ENCODE data around the gene RPS10.
A peak's percentile ranks its signal among the peaks of the same experiment; 100 is the strongest.

Gene RPS10

DNA sequence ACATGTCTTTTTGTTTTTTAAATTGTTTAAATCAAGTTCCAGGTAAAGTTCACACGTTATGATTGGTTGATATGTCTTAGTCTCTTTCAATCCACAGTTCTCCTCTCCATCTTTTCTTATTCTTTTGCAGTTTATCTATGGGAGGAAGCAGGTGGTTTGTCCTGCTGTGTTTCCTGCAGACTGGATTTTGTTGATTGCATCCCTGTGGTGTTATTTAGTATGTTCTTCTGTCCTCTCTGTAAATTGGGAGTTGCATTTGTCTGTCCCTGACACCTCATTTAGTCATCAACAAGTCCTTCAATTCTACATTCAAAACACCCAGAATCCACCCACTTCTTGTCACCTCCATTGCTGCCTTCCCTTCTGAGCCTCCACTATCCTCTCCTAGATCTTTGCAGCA, 48.1 kb upstream of the RPS10 start:
- no peaks in the 10 kb centered on the region for H4K20me1 ChIP-seq (ENCODE audit: insufficient read depth, low read length)
- no peak overlapping the region for H3K9ac ChIP-seq (ENCODE audit: low read length)
- H3K27ac ChIP-seq (ENCODE audit: low read depth, low read length, poor library complexity, severe bottlenecking): no peak overlapping the region
- H3K79me2 ChIP-seq (ENCODE audit: insufficient read depth, low read length): no peaks in the 10 kb centered on the region
- H3K4me3 ChIP-seq (ENCODE audit: low read depth, low read length, poor library complexity, severe bottlenecking): no peak overlapping the region
- H3F3A ChIP-seq (ENCODE audit: insufficient read depth, low read length): no peaks in the 10 kb centered on the region
- H3K4me2 ChIP-seq (ENCODE audit: low read length): no peak overlapping the region
- peaks cover under 1% of the 10 kb centered on the region for H3K4me1 ChIP-seq (ENCODE audit: insufficient read depth, low read length, severe bottlenecking)
- no peaks in the 10 kb centered on the region for H3K9me3 ChIP-seq (ENCODE audit: low read length)
- 0 out of 2 replicates have a peak, but pooled peaks cover 7% of the 10 kb centered on the region for H3K27me3 ChIP-seq (ENCODE audit: insufficient read depth, low read length)
- no peaks in the 10 kb centered on the region for H3K36me3 ChIP-seq (ENCODE audit: insufficient read depth, low read length)
- TF ChIP-seq EZH2 (IDR thresholded peaks at IDR 0.05; ENCODE audit: borderline replicate concordance, low read length): no peak
- H3K9me2 ChIP-seq (ENCODE audit: low read depth, low read length): no peaks in the 10 kb centered on the region
- no peak overlapping the region for H2AFZ ChIP-seq (ENCODE audit: low read length)

DNA sequence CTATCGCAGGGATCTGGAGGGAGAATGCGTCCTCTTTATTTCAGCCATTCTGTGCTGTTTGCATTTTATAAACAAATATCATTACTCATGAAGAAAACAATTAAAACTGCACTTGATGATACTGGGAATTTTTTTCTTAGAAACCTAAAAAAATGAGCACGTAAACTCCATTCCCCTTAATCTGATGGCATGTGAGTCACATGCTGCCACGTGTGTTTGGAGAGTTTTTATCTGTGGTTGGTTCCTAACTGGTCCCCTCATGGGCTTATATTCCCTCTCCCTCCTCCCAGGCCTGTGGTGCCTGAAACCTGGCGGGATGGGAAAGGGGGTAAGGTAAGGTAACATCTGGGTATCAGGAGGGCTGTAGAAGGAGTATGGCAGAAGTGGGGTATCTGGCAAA, 46.6 kb upstream of the RPS10 start:
- TF ChIP-seq CTCF (IDR thresholded peaks at IDR 0.05; ENCODE audit: low read length) (no peak), EZH2 (IDR thresholded peaks at IDR 0.05; ENCODE audit: borderline replicate concordance, low read length) (no peak)

GRCh38 chr6:34469499-34469898, 43.6 kb upstream of the RPS10 start:
- Histone ChIP-seq H3K9me3 (ENCODE audit: low read length) (no peaks in the 10 kb centered on the region), H3K4me2 (ENCODE audit: low read length) (no peak overlapping the region), H3K36me3 (ENCODE audit: insufficient read depth, low read length) (no peaks in the 10 kb centered on the region), H2AFZ (ENCODE audit: low read length) (no peak overlapping the region), H3K4me1 (ENCODE audit: insufficient read depth, low read length, severe bottlenecking) (peaks cover 7% of the 10 kb centered on the region), H3K27me3 (ENCODE audit: insufficient read depth, low read length) (peaks cover 7% of the 10 kb centered on the region; the same call in 1 of the 2 replicates), H3K79me2 (ENCODE audit: insufficient read depth, low read length) (no peaks in the 10 kb centered on the region), H3K9me2 (ENCODE audit: low read depth, low read length) (no peaks in the 10 kb centered on the region), H4K20me1 (ENCODE audit: insufficient read depth, low read length) (no peaks in the 10 kb centered on the region), H3K27ac (ENCODE audit: low read depth, low read length, poor library complexity, severe bottlenecking) (no peak overlapping the region), H3K4me3 (ENCODE audit: low read depth, low read length, poor library complexity, severe bottlenecking) (no peak overlapping the region), H3F3A (ENCODE audit: insufficient read depth, low read length) (no peaks in the 10 kb centered on the region), H3K9ac (ENCODE audit: low read length) (no peak overlapping the region)
- TF ChIP-seq EZH2 (IDR thresholded peaks at IDR 0.05; ENCODE audit: borderline replicate concordance, low read length) (no peak), CTCF (IDR thresholded peaks at IDR 0.05; ENCODE audit: low read length) (no peak)

More for the DNA sequence above, 46.6 kb upstream of the RPS10 start:
- Histone ChIP-seq H3K79me2 (ENCODE audit: insufficient read depth, low read length) (no peaks in the 10 kb centered on the region), H3K27me3 (ENCODE audit: insufficient read depth, low read length) (0 out of 2 replicates have a peak, but pooled peaks cover 7% of the 10 kb centered on the region), H3K27ac (ENCODE audit: low read depth, low read length, poor library complexity, severe bottlenecking) (no peak overlapping the region), H4K20me1 (ENCODE audit: insufficient read depth, low read length) (no peaks in the 10 kb centered on the region), H3K36me3 (ENCODE audit: insufficient read depth, low read length) (no peaks in the 10 kb centered on the region), H3K9me2 (ENCODE audit: low read depth, low read length) (no peaks in the 10 kb centered on the region), H3K4me2 (ENCODE audit: low read length) (no peak overlapping the region), H3K4me1 (ENCODE audit: insufficient read depth, low read length, severe bottlenecking) (peaks cover 7% of the 10 kb centered on the region), H3K9me3 (ENCODE audit: low read length) (no peaks in the 10 kb centered on the region), H3K9ac (ENCODE audit: low read length) (no peak overlapping the region), H3K4me3 (ENCODE audit: low read depth, low read length, poor library complexity, severe bottlenecking) (no peak overlapping the region), H3F3A (ENCODE audit: insufficient read depth, low read length) (no peaks in the 10 kb centered on the region), H2AFZ (ENCODE audit: low read length) (no peak overlapping the region)

DNA sequence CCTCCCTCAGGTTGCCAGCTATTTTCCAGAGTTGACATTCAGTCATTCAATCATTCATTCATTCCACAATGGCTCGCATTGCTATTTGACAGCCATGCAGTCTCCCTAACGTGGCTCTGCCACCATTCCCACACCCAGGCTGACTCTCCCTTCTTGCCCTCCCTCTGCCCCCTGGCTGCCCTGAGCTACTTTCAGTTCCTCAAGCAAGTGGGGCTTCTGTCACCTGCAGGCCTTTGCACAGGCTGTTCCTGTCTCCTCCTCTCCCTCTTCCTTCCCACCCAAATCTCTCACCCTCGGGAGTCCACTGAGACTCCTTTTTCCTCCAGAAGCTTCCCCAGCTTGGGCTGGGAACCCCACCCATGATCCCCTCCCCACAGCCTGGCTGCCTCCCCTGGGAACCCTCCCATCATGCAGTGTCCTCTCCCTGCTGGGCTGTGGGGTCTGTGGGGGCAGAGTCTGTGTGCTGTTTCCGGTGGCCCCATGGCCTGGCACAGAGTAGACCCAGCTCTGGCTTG, 42.6 kb upstream of the RPS10 start:
- Histone ChIP-seq H3K4me3 (ENCODE audit: low read depth, low read length, poor library complexity, severe bottlenecking) (no peak overlapping the region), H3K27ac (ENCODE audit: low read depth, low read length, poor library complexity, severe bottlenecking) (no peak overlapping the region), H3K79me2 (ENCODE audit: insufficient read depth, low read length) (no peaks in the 10 kb centered on the region), H3K4me2 (ENCODE audit: low read length) (0 out of 2 replicates have a peak overlapping the region, but pooled peaks have one; percentile 0), H3K9me3 (ENCODE audit: low read length) (no peaks in the 10 kb centered on the region), H3K9me2 (ENCODE audit: low read depth, low read length) (no peaks in the 10 kb centered on the region), H3K9ac (ENCODE audit: low read length) (no peak overlapping the region), H3K36me3 (ENCODE audit: insufficient read depth, low read length) (no peaks in the 10 kb centered on the region), H3K4me1 (ENCODE audit: insufficient read depth, low read length, severe bottlenecking) (peaks cover 7% of the 10 kb centered on the region), H2AFZ (ENCODE audit: low read length) (no peak overlapping the region), H4K20me1 (ENCODE audit: insufficient read depth, low read length) (no peaks in the 10 kb centered on the region), H3F3A (ENCODE audit: insufficient read depth, low read length) (no peaks in the 10 kb centered on the region), H3K27me3 (ENCODE audit: insufficient read depth, low read length) (peaks cover 9% of the 10 kb centered on the region)
- TF ChIP-seq CTCF (IDR thresholded peaks at IDR 0.05; ENCODE audit: low read length) (no peak), EZH2 (IDR thresholded peaks at IDR 0.05; ENCODE audit: borderline replicate concordance, low read length) (no peak)
